ENCODE measurements around the gene RALGPS1. TPM values are rescaled to one million over a fixed set of nuclear protein-coding genes. Genes with fewer than 3 reads are reported as not detected.

Gene RALGPS1
- polyA plus RNA-seq, 1 experiment: 1.7 TPM

DNA sequence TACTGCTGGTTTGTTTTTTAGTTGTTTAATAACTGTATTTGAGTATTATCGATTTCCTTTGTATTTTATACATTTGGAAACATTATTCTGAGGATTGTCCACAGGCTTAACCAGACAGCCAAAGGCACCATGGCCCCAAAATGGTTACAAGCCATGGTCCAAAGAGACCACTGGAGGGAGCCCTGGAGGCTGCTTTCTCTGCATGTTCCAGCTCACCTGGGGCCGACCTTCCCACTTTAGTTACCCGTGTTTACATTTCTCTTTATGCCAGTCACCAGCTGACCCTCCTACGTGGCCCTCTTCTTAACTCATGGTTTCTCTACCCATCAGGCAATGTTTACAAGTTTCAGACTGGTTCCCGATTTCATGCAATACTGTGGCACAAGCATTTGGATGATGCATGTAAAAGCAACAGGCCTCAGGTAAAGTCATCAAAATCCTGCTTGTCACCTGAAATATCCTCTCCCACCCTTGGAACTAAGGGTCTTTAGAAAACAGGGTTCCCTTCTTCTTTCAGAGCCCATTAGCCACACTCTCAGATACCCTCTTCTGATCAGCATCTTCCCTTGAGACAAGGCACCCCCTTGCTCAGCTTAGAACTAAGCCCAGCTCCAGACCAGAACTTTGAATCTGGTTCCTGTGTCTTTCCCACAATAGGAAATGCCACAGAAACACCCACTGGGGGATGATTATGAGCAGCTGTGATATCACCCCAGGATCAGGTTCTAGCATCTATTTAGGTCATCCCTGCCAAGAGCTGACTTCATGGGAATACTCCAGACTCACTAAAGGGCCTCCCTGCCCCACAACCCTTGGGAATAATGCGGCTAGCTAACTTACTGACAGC, 300.1 kb downstream of the RALGPS1 start:
- TF ChIP-seq, protein P1, sequence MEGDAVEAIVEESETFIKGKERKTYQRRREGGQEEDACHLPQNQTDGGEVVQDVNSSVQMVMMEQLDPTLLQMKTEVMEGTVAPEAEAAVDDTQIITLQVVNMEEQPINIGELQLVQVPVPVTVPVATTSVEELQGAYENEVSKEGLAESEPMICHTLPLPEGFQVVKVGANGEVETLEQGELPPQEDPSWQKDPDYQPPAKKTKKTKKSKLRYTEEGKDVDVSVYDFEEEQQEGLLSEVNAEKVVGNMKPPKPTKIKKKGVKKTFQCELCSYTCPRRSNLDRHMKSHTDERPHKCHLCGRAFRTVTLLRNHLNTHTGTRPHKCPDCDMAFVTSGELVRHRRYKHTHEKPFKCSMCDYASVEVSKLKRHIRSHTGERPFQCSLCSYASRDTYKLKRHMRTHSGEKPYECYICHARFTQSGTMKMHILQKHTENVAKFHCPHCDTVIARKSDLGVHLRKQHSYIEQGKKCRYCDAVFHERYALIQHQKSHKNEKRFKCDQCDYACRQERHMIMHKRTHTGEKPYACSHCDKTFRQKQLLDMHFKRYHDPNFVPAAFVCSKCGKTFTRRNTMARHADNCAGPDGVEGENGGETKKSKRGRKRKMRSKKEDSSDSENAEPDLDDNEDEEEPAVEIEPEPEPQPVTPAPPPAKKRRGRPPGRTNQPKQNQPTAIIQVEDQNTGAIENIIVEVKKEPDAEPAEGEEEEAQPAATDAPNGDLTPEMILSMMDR (IDR thresholded peaks at IDR 0.05; ENCODE audit: insufficient read depth, low read depth, low read length): peak; percentile 79
- ChIA-PET CTCF (interaction anchor here (0.9 to 3.2 kb wide), 15 partner anchors 9 to 274 kb away, joined by 3 to 22 read pairs (median 9); partner anchors contain the start of gene SLC2A8), POLR2A (no interaction called here)
- no peak for DNase-seq (ENCODE audit: low read depth)
- Histone ChIP-seq H3K27me3 (ENCODE audit: control insufficient read depth, insufficient read depth, low read length) (peaks cover 9% of the 10 kb centered on the region), H3K36me3 (ENCODE audit: control insufficient read depth, insufficient read depth, low read length) (no peaks in the 10 kb centered on the region), H3K4me3 (ENCODE audit: low read depth, low read length) (no peak overlapping the region)

DNA sequence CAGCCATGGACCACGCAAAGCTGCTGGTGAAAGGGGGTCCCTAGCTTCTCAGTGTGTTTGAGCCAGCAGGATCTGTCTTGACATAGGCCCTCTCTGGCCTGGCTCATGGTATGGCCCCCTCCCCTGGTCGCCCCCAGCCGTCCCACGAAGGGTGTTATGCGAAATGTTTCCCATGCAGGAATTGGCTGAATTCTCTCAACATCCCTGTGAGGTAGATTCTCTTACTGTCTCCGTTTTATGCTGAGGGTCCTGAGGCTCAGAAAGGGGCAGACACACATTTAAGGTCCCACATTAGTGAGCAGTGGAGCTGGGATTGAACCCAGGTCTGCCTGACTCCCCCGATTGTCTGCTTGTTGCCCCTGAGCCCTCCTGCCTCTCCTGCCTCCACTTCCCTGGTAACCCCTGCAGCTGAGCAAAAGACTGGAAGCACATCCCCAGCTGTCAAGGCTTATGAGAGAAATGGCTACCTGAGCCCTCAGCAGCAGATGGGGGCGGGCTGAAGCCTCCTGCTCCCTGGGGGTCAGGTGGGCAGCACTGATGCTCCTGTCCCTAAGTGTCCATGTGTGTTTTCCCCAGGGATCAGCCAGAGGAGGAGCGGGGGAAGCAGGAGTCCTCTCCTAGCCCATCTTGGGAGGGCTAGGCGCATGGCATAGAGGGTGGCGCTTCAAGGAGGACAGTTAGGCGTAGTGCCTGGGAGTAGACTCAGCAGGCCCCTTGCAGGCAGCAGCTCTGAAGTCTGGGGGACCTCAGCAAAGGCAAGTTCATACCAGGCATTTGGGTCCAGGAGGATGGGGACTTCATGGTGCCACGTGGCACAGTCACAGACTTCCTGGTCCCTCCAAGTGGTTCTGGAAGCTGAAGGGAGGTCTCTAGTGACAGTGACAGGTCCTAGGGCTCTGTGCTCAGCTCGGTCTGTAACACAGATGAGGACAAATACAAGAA, 301.0 kb downstream of the RALGPS1 start:
- POLR2A ChIA-PET: no interaction called here
- CTCF ChIA-PET: interaction anchor here (0.8 to 3.2 kb wide), 17 partner anchors 9 to 275 kb away, joined by 3 to 22 read pairs (median 8); partner anchors contain the start of gene SLC2A8
- TF ChIP-seq, protein P1 (IDR thresholded peaks at IDR 0.05; ENCODE audit: insufficient read depth, low read depth, low read length): no peak
- no peaks in the 10 kb centered on the region for H3K36me3 ChIP-seq (ENCODE audit: control insufficient read depth, insufficient read depth, low read length)
- peaks cover 9% of the 10 kb centered on the region for H3K27me3 ChIP-seq (ENCODE audit: control insufficient read depth, insufficient read depth, low read length)
- DNase-seq (ENCODE audit: low read depth): no peak
- no peak overlapping the region for H3K4me3 ChIP-seq (ENCODE audit: low read depth, low read length)

DNA sequence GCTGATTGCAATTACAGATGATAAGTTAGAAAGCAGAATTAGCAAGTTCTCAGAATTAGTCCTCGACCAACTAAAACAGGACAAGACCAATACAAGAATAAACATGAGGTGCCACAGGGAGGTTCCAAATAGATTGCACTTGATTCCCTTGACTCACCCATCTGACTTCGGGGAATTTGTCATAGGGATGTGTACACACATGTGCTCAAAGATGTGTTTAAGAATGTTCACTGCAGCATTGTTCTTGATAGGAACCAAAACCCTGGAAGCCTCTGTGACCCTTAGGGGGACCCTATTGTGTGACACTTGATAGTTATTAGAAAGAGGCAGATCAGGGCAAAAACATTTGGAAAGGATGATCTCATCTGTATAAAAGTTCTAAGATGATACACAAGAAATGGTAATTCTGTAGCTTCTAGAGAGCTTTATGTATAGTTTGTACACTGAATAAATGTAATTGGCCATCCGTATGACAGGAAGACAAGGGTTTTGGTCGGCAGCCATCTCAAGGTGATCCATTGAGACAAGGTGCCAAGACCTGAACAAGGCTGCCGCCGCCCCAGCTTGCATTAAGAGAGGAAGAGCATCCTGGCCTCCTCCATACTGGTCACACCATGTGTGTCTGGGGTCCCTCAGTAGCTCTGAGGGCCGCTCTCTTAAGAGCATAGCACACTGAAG, 301.8 kb downstream of the RALGPS1 start:
- DNase-seq (ENCODE audit: low read depth): no peak

DNA sequence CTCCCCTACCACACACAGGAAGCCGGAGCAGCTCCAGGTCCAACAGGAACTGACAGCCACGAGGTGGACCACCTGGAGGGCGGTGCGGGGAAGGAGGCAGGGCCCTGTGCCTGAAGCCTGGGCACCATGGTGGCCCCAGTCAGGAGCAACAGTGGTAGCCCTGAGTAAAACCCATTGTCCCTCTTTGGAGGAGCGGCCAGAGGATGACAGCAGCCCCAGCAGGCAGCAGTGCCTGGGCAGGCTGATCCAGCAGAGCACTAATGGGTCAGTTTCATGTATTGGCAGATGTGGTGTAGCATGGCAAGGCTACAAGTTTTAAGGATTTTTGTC, 302.3 kb downstream of the RALGPS1 start:
- peaks cover 11% of the 10 kb centered on the region for H3K27me3 ChIP-seq (ENCODE audit: control insufficient read depth, insufficient read depth, low read length)
- TF ChIP-seq, protein P1 (IDR thresholded peaks at IDR 0.05; ENCODE audit: insufficient read depth, low read depth, low read length): no peak
- DNase-seq (ENCODE audit: low read depth): no peak
- ChIA-PET CTCF (interaction anchor here (0.8 kb wide), 2 partner anchors 28 to 276 kb away, joined by 3 read pairs; no protein-coding TSS in a partner anchor), POLR2A (no interaction called here)
- H3K4me3 ChIP-seq (ENCODE audit: low read depth, low read length): no peak overlapping the region
- H3K36me3 ChIP-seq (ENCODE audit: control insufficient read depth, insufficient read depth, low read length): no peaks in the 10 kb centered on the region

More for the DNA sequence above, 301.8 kb downstream of the RALGPS1 start:
- ChIA-PET CTCF (interaction anchor here (0.8 to 2.4 kb wide), 7 partner anchors 12 to 276 kb away, joined by 3 to 16 read pairs (median 3); no protein-coding TSS in a partner anchor), POLR2A (no interaction called here)
- H3K27me3 ChIP-seq (ENCODE audit: control insufficient read depth, insufficient read depth, low read length): peaks cover 10% of the 10 kb centered on the region
- TF ChIP-seq, protein P1 (IDR thresholded peaks at IDR 0.05; ENCODE audit: insufficient read depth, low read depth, low read length): no peak
- no peak overlapping the region for H3K4me3 ChIP-seq (ENCODE audit: low read depth, low read length)
- H3K36me3 ChIP-seq (ENCODE audit: control insufficient read depth, insufficient read depth, low read length): no peaks in the 10 kb centered on the region

Measured in BJ (cell line).